ENCODE data around the gene FOXA3. TPM values are rescaled to one million over a fixed set of nuclear protein-coding genes. Genes with fewer than 3 reads are reported as not detected.
A peak's percentile ranks its signal among the peaks of the same experiment; 100 is the strongest.

The FOXA3 gene
- total RNA-seq, 2 donors from 2014 or later, result 0.19 TPM; not detected in 1

DNA sequence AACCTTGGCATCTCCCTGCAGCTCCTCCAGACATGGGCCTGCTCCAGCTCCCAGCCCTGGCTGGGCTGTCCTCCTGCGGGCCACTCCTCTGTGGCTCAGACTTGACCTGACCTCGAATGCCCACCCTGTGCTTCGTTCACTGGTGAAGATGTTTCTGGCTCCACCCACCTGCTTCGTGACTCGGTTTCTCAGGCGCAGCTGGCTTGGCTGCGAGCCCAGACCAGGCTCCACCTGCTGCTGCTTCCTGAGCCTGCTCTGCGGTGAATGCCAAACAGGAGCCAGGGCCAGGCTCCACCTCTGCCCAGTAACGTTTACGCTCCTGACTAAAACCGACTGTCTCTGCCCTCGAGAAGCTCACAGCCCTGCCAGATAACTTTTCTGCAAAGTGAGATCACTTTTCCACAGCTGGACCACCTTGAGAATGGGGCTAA, 40.1 kb upstream of the FOXA3 start:
- Mint-ChIP-seq H3K9me3 (no peaks in the 10 kb centered on the region), H3K36me3 (peaks cover 14% of the 10 kb centered on the region), H3K27ac (no peak overlapping the region), H3K4me1 (ENCODE audit: low read depth in 2 of 2) (peaks cover 0 to 11% of the 10 kb centered on the region in 2 donors), H3K4me3 (no peak overlapping the region), H3K27me3 (no peaks in the 10 kb centered on the region)
- ATAC-seq, result no peak
- no peak for DNase-seq (ENCODE audit: low spot score)

DNA sequence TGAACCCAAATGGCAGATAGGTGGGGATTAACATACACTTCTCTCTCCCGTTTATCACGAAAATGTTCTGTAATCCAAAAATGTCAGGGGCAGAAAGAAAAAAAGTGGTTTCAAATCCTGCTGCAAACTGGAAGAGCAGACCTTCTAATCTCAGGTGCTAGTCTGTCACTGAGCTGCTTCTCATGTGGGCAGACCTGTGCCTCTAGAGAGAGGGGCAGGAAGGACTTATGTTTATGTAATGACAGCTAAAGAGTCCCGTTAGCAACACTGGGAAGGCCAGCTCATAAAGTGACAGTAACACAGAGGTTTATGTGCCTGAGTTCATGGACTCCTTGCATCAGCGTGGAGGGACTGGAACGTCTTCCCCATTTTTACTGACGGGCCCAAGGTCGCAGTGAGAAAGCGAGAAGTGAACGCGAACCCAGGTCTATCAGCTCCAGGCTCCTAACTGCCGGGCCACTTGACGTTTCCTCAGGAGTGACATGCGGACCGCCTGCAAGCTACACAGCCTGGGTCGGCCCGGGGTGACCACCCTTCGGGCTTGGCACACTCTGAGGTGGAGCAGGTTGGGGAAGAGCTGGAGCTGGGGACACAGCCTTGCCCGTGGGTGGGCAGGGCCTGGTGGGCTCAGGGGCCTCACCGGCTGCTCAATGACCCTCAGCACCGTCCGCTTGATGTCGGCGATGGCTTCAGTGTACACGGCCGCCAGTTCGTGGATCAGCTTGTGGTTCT, 39.4 kb upstream of the FOXA3 start:
- Mint-ChIP-seq H3K27me3 (no peaks in the 10 kb centered on the region), H3K36me3 (peaks cover 14% of the 10 kb centered on the region), H3K4me3 (no peak overlapping the region), H3K9me3 (no peaks in the 10 kb centered on the region), H3K27ac (no peak overlapping the region), H3K4me1 (ENCODE audit: low read depth in 2 of 2) (peaks cover 0 to 11% of the 10 kb centered on the region in 2 donors)
- DNase-seq (ENCODE audit: low spot score) (no peak), ATAC-seq (no peak)

- no peak overlapping the region for H3K4me3 Mint-ChIP-seq
- ATAC-seq, result no peak
- no peaks in the 10 kb centered on the region for H3K27me3 Mint-ChIP-seq
- DNase-seq (ENCODE audit: low spot score), result no peak
- H3K27ac Mint-ChIP-seq, result no peak overlapping the region
- peaks cover 0 to 13% of the 10 kb centered on the region in 2 donors for H3K4me1 Mint-ChIP-seq (ENCODE audit: low read depth in 2 of 2)
- no peaks in the 10 kb centered on the region for H3K9me3 Mint-ChIP-seq
- peaks cover 17% of the 10 kb centered on the region for H3K36me3 Mint-ChIP-seq
These were observed 38.9 kb upstream of the FOXA3 start for GRCh38 chr19:45825263-45825605.

DNA sequence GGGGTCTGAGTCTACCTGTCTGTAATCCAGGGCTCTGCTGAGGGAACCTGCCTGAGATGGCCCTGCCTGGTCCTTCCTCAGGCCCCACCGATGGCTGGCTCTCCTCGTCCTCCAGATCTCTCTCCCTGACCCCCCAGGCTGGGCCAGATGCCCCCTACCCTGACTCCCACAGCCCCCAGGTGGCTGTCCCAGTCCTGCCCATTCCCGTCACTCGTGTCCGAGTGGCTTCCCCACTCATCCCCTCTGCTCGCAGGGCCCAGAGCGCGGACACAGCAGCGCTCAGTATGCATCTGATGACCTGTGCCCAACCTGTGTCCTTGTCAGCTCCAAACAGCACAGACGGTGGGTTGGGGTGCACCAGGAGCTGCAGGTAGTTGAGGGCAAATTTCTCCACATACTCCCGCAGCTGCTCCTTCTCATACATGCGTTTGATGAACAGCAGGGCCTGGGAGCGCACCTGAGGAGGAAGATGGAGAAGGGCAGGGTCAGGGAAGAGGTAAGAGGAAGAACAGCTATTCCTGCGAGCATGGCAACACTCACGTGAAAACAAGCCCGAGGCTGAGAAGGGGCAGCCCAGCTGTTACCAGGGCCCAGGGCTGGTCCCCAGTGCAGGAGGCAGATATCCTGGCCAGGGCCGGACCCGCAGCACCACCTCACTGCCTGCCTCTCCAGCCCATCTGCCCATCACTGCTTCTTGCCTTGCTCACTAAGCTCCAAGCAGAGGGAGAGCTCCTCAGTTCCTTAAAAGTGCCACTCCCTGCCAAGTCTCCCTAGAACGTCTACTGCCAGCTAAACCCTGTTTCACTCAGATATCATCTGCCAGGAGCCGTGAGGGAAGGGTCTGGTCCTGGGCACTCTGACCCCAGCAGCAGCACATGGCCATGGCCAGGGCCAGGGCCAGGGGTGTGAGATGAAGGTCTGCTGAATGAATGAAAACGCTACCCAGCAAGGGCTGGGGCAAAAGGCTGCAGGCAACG, 37.9 kb upstream of the FOXA3 start:
- Mint-ChIP-seq H3K36me3 (peaks cover 20% of the 10 kb centered on the region), H3K4me1 (ENCODE audit: low read depth in 2 of 2) (peaks cover 0 to 14% of the 10 kb centered on the region in 2 donors), H3K27me3 (no peaks in the 10 kb centered on the region), H3K9me3 (no peaks in the 10 kb centered on the region), H3K27ac (no peak overlapping the region), H3K4me3 (no peak overlapping the region)
- DNase-seq (ENCODE audit: low spot score), result no peak
- no peak for ATAC-seq

- peaks cover 25% of the 10 kb centered on the region for H3K36me3 Mint-ChIP-seq
- ATAC-seq (no peak), DNase-seq (ENCODE audit: low spot score) (no peak)
- no peaks in the 10 kb centered on the region for H3K27me3 Mint-ChIP-seq
- H3K4me3 Mint-ChIP-seq, result no peak overlapping the region
- H3K4me1 Mint-ChIP-seq (ENCODE audit: low read depth in 2 of 2), result peaks cover 0 to 14% of the 10 kb centered on the region in 2 donors
- H3K9me3 Mint-ChIP-seq, result no peaks in the 10 kb centered on the region
- no peak overlapping the region for H3K27ac Mint-ChIP-seq
These were observed 37.2 kb upstream of the FOXA3 start for GRCh38 chr19:45826934-45827333.

DNA sequence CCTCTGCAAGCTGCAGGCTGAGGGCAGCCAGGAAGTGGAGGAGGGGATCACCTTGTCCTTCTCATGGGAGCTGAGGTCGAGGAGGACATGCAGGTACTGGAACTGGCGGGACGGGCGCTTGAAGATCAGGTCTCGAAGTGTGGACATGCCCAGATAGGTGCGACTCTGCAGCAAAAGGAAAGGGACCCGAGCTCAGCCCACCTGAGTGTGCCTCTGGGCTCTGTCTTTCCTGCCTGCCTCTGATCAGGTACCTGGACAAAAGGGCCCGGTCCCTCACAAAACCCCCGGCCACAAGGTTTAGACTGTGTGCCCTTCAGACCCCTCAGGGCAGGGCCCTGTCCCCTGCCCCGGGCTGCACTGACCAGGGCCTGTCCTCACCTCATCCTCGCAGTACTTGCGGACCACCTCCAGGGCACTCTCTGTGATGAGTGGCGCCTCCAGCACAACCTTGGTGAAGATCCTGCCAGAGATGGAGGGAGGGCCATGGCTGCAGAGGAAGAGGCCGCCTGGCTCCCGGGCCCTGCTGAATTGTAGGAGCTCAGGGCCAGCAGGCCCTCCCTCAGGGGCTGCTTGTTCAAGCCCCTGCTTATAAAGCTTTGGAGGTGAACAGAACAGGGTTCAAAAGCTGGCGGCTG, 36.5 kb upstream of the FOXA3 start:
- Mint-ChIP-seq H3K9me3 (no peaks in the 10 kb centered on the region), H3K27ac (no peak overlapping the region), H3K27me3 (no peaks in the 10 kb centered on the region), H3K36me3 (peaks cover 25% of the 10 kb centered on the region), H3K4me1 (ENCODE audit: low read depth in 2 of 2) (peaks cover 0 to 14% of the 10 kb centered on the region in 2 donors), H3K4me3 (no peak overlapping the region)
- DNase-seq (ENCODE audit: low spot score) (no peak), ATAC-seq (no peak)

- peaks cover 0 to 14% of the 10 kb centered on the region in 2 donors for H3K4me1 Mint-ChIP-seq (ENCODE audit: low read depth in 2 of 2)
- peaks cover 25% of the 10 kb centered on the region for H3K36me3 Mint-ChIP-seq
- no peaks in the 10 kb centered on the region for H3K9me3 Mint-ChIP-seq
- DNase-seq (ENCODE audit: low spot score) (no peak), ATAC-seq (no peak)
- no peak overlapping the region for H3K4me3 Mint-ChIP-seq
- H3K27me3 Mint-ChIP-seq, result no peaks in the 10 kb centered on the region
- peak overlapping the region in 1 of 2 donors; percentile 34 for H3K27ac Mint-ChIP-seq
These were observed 35.6 kb upstream of the FOXA3 start for GRCh38 chr19:45828523-45828922.

DNA sequence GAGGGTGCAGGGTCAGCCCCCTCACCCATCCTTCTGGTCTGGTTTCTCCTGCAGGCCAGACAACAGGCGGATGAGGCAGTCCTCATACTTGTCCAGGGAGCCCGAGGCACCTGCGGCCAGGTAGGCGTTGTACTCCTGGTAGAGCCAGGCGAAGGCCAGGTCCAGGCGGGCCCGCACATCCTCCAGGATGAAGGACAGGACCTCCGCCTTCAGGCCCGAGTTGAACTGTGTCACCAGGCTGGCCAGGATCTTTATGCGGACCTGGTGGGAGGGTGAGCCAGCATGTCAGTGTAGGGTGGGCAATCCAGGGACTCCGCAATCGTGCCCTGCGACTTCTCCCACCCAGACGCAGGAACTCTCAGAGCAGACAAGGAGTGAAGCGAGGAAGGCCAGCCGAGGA, 35.2 kb upstream of the FOXA3 start:
- DNase-seq (ENCODE audit: low spot score) (peak; percentile 44), ATAC-seq (no peak)
- Mint-ChIP-seq H3K27me3 (no peaks in the 10 kb centered on the region), H3K9me3 (no peaks in the 10 kb centered on the region), H3K4me3 (no peak overlapping the region), H3K4me1 (ENCODE audit: low read depth in 2 of 2) (peaks cover 0 to 14% of the 10 kb centered on the region in 2 donors), H3K27ac (no peak overlapping the region), H3K36me3 (peaks cover 25% of the 10 kb centered on the region)

DNA sequence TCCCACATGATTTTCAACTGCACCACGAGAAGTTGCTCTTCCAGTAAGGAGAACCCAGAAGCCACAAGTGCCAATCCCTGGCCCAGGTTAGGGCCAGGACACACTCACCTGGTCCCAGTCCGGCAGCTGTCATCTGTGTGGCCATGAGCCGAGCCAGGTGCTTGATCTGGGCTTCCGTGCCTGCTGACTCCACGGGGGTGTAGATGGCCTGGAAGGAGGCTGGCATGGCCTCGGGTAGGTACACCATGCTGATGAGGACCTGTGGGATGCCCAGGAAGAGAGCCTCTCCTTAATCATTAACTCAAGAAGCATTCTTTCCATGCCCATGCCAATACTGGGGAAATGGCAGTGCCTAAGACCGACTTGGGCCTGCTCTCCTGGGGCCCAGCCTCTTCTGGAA, 29.2 kb upstream of the FOXA3 start:
- H3K36me3 Mint-ChIP-seq, result peaks cover 31% of the 10 kb centered on the region
- no peak overlapping the region for H3K27ac Mint-ChIP-seq
- H3K4me1 Mint-ChIP-seq (ENCODE audit: low read depth in 2 of 2), result peaks cover 0 to 3% of the 10 kb centered on the region in 2 donors
- no peak for ATAC-seq
- H3K4me3 Mint-ChIP-seq, result no peak overlapping the region
- H3K27me3 Mint-ChIP-seq, result no peaks in the 10 kb centered on the region
- no peak for DNase-seq (ENCODE audit: low spot score)
- no peaks in the 10 kb centered on the region for H3K9me3 Mint-ChIP-seq

GRCh38 chr19:45842198-45842597, 21.9 kb upstream of the FOXA3 start:
- H3K4me1 Mint-ChIP-seq (ENCODE audit: low read depth in 2 of 2), result peaks cover 4 to 5% of the 10 kb centered on the region in 2 donors
- peak; percentile 13 for DNase-seq (ENCODE audit: low spot score)
- H3K4me3 Mint-ChIP-seq, result no peak overlapping the region
- no peak for ATAC-seq
- no peaks in the 10 kb centered on the region for H3K9me3 Mint-ChIP-seq
- H3K27ac Mint-ChIP-seq, result no peak overlapping the region
- peaks cover 16% of the 10 kb centered on the region for H3K36me3 Mint-ChIP-seq
- H3K27me3 Mint-ChIP-seq, result no peaks in the 10 kb centered on the region

GRCh38 chr19:45847663-45848062, 16.5 kb upstream of the FOXA3 start:
- Mint-ChIP-seq H3K27me3 (no peaks in the 10 kb centered on the region), H3K36me3 (peaks cover 22% of the 10 kb centered on the region)
- no peak for DNase-seq (ENCODE audit: low spot score)

DNA sequence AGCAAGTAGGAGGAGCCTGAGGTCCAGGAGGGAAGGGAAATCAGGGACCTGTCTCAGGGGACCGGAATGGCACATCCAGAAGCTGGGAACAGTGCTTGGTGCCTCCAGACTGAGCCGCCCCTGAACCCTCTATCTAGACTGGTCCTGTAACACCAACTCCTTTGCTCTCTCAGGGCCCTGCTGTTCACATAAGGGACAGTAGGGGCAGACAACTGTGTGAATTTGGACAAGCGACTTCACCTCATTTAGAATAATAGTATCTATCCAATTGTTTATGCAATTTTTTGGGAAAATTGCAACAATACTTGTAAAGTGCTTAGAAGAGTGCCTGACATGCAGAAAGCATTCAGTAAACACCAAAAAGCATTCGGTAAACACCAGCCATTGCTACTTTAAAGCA, 15.2 kb upstream of the FOXA3 start:
- ATAC-seq (no peak), DNase-seq (ENCODE audit: low spot score) (no peak)
- Mint-ChIP-seq H3K27ac (no peak overlapping the region), H3K4me3 (no peak overlapping the region), H3K9me3 (no peaks in the 10 kb centered on the region), H3K36me3 (peaks cover 22% of the 10 kb centered on the region), H3K4me1 (ENCODE audit: low read depth in 2 of 2) (peaks cover 4 to 12% of the 10 kb centered on the region in 2 donors), H3K27me3 (no peaks in the 10 kb centered on the region)

More at GRCh38 chr19:45847663-45848062, 16.5 kb upstream of the FOXA3 start:
- H3K9me3 Mint-ChIP-seq, result no peaks in the 10 kb centered on the region
- no peak overlapping the region for H3K4me3 Mint-ChIP-seq
- peaks cover 4 to 12% of the 10 kb centered on the region in 2 donors for H3K4me1 Mint-ChIP-seq (ENCODE audit: low read depth in 2 of 2)
- no peak for ATAC-seq
- no peak overlapping the region for H3K27ac Mint-ChIP-seq

DNA sequence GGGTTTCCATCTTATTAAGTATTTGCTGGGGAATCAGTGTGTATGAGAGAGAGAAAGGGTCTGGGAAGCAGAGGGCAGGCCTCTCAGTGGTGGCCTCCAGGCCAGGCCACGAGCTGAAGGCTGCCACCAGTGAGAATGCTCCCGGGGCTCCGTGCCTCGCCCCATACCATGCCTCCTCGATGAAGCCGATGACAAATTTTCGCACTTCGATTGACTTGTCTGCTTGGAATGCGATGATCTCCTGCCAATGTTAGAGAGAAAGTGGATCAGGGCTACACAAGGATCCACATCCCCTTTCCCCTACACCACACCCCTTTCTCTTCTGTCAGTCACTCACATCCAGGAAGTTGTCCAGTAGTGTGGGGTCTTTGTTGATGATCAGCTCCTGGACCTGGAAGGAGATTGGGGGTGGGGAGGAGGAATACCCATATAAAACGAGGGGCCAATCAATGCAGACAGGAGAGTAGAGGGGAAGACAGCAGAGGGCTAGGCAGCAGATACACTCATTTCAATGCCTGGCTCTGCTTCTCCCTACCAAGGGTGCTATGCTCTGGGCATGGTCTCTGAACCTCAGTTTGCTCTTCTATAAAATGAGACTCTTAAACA, 11.9 kb upstream of the FOXA3 start:
- Mint-ChIP-seq H3K9me3 (no peaks in the 10 kb centered on the region), H3K4me1 (ENCODE audit: low read depth in 2 of 2) (peaks cover 0 to 11% of the 10 kb centered on the region in 2 donors), H3K27ac (no peak overlapping the region), H3K27me3 (no peaks in the 10 kb centered on the region), H3K36me3 (peaks cover 14% of the 10 kb centered on the region), H3K4me3 (no peak overlapping the region)
- DNase-seq (ENCODE audit: low spot score) (no peak), ATAC-seq (no peak)

All from natural killer cell treated with Interleukin-12 subunit alpha and Interleukin-12 subunit beta and Interleukin-15 and Interleukin-18, amount 100 ng/mL, for 72 hours (primary cell).